Liver (tissue), 9 donors: ENCODE results near the gene COPZ1. TPM values are rescaled to one million over a fixed set of nuclear protein-coding genes. Genes with fewer than 3 reads are reported as not detected.

Source experiments
- DNase-seq: peaks from one replicate; pipeline ENCODE4 v3.0.0-alpha.2; 2017; ENCODE audit warnings: low spot score
- H3K27ac ChIP-seq, 2 donors: one replicate each; pipeline ENCODE4 v1.7.0; 2013; ENCODE audit warnings: inconsistent platforms in 2 of 2, low read length in 2 of 2, control low read depth in 1 of 2, low read depth in 1 of 2, mild to moderate bottlenecking in 1 of 2
- H3K27me3 ChIP-seq, 4 donors: one replicate each; pipeline versions ENCODE4 v1.6.1 to v1.7.0; 2013; ENCODE audit warnings: low read length in 3 of 4, inconsistent platforms in 1 of 4, mild to moderate bottlenecking in 1 of 4, moderate library complexity in 1 of 4; ENCODE audit not compliant: control insufficient read depth in 4 of 4, insufficient read depth in 4 of 4
- H3K36me3 ChIP-seq, 4 donors: one replicate each; pipeline versions ENCODE4 v1.6.1 to v1.7.0; 2013; ENCODE audit warnings: low read length in 3 of 4, mild to moderate bottlenecking in 3 of 4, low read depth in 1 of 4, moderate library complexity in 1 of 4; ENCODE audit not compliant: control insufficient read depth in 4 of 4, insufficient read depth in 3 of 4
- H3K4me1 ChIP-seq, 4 donors: one replicate each; pipeline versions ENCODE4 v1.6.1 to v1.7.0; 2013; ENCODE audit warnings: low read length in 3 of 4, mild to moderate bottlenecking in 3 of 4, moderate library complexity in 1 of 4; ENCODE audit not compliant: control insufficient read depth in 4 of 4, insufficient read depth in 4 of 4
- H3K4me3 ChIP-seq, 3 donors: one replicate each; pipeline versions ENCODE4 v1.6.1 to v1.7.0; 2013; ENCODE audit warnings: low read length in 3 of 3, control low read depth in 1 of 3, low read depth in 1 of 3, mild to moderate bottlenecking in 1 of 3
- H3K9ac ChIP-seq, 2 donors: one replicate each; pipeline ENCODE4 v1.7.0; 2013; ENCODE audit warnings: low read length in 2 of 2, mild to moderate bottlenecking in 2 of 2, moderate library complexity in 2 of 2, control low read depth in 1 of 2, low read depth in 1 of 2
- H3K9me3 ChIP-seq, 4 donors: one replicate each; pipeline versions ENCODE4 v1.6.1 to v1.7.0; 2013; ENCODE audit warnings: low read length in 3 of 4; ENCODE audit not compliant: control insufficient read depth in 4 of 4
- EGR1 ChIP-seq, 2 donors: IDR thresholded peaks; 2 replicates each; pipeline ENCODE4 v1.6.1; 2016 to 2018; ENCODE audit warnings: antibody characterized with exemption in 2 of 2, low read depth in 2 of 2
- FOXA1 ChIP-seq: IDR thresholded peaks from 2 replicates; pipeline ENCODE4 v1.6.1; 2016; ENCODE audit warnings: antibody characterized with exemption
- FOXA2 ChIP-seq: IDR thresholded peaks from 2 replicates; pipeline ENCODE4 v1.6.1; 2016; ENCODE audit warnings: antibody characterized with exemption
- GABPA ChIP-seq, 2 donors: IDR thresholded peaks in 1 of 2; conservative IDR thresholded peaks in 1 of 2; 2 replicates each; pipeline ENCODE4 v1.6.1; 2016; ENCODE audit warnings: antibody characterized with exemption in 2 of 2, mild to moderate bottlenecking in 1 of 2, moderate library complexity in 1 of 2
- HNF4A ChIP-seq, 2 donors: conservative IDR thresholded peaks; 2 replicates each; pipeline ENCODE4 v1.6.1; 2016; ENCODE audit warnings: antibody characterized with exemption in 2 of 2, mild to moderate bottlenecking in 2 of 2
- HNF4G ChIP-seq: IDR thresholded peaks from 2 replicates; pipeline ENCODE4 v1.6.1; 2016; ENCODE audit warnings: antibody characterized with exemption
- JUND ChIP-seq, 2 donors: IDR thresholded peaks; 2 replicates each; pipeline ENCODE4 v1.6.1; 2016; ENCODE audit warnings: antibody characterized with exemption in 2 of 2
- NR2F2 ChIP-seq: IDR thresholded peaks from 2 replicates; pipeline ENCODE4 v1.6.1; 2016; ENCODE audit warnings: antibody characterized with exemption
- RAD21 ChIP-seq, 2 donors: IDR thresholded peaks; 2 replicates each; pipeline ENCODE4 v1.6.1; 2016; ENCODE audit warnings: antibody characterized with exemption in 2 of 2, mild to moderate bottlenecking in 2 of 2
- REST ChIP-seq: IDR thresholded peaks from 2 replicates; pipeline ENCODE4 v1.6.1; 2016; ENCODE audit warnings: antibody characterized with exemption, mild to moderate bottlenecking
- RXRA ChIP-seq, 2 donors: IDR thresholded peaks; 2 replicates each; pipeline ENCODE4 v1.6.1; 2017 to 2018; ENCODE audit warnings: antibody characterized with exemption in 2 of 2, mild to moderate bottlenecking in 1 of 2
- SP1 ChIP-seq: IDR thresholded peaks from 2 replicates; pipeline ENCODE4 v1.6.1; 2018; ENCODE audit warnings: antibody characterized with exemption, mild to moderate bottlenecking
- TAF1 ChIP-seq: conservative IDR thresholded peaks from 2 replicates; pipeline ENCODE4 v1.6.1; 2016; ENCODE audit warnings: antibody characterized with exemption, mild to moderate bottlenecking
- YY1 ChIP-seq: IDR thresholded peaks from 2 replicates; pipeline ENCODE4 v1.6.1; 2016; ENCODE audit warnings: antibody characterized with exemption, mild to moderate bottlenecking
- ZBTB33 ChIP-seq: IDR thresholded peaks from 2 replicates; pipeline ENCODE4 v1.6.1; 2016; ENCODE audit warnings: antibody characterized with exemption
- WGBS: extraction: QIAGEN DNeasy Blood & Tissue Kit; methylation state at CpG from one replicate; pipeline ENCODE4 v1.1.7; 2013; 5-methylcytosine and 5-hydroxymethylcytosine counted together
- polyA plus RNA-seq, 2 donors: library from polyadenylated mRNA; stranded (reverse) in 1 of 2; unstranded in 1 of 2; fragments of 200-250 nt in 1 of 2; fragments of >200 nt in 1 of 2; fragmentation: Nextera tagmentation in 1 of 2; extraction: Ambion mirVana in 1 of 2; gene quantifications; one replicate each; pipeline versions ENCODE4 v1.2.1 to v1.2.3, GENCODE V29; 2013 to 2015
- total RNA-seq, 2 donors: library from RNA; depleted of rRNA; stranded (reverse); fragments of >200 nt; gene quantifications; one replicate each; pipeline ENCODE4 v1.2.3, GENCODE V29; 2014
- TF ChIP-seq, protein P1 (sequence below): IDR thresholded peaks from 2 replicates; pipeline ENCODE4 v1.6.1; 2016; ENCODE audit warnings: antibody characterized with exemption
- TF ChIP-seq, protein P2 (sequence below): fragments of 150-350 bp; IDR thresholded peaks from 2 replicates; pipeline ENCODE4 v1.5.1; 2017; ENCODE audit warnings: improper control_type of control experiment, low read depth, low read length; ENCODE audit not compliant: missing input control
- TF ChIP-seq, protein P3 (sequence below): IDR thresholded peaks from 2 replicates; pipeline ENCODE4 v1.6.1; 2016; ENCODE audit warnings: antibody characterized with exemption
- donor health status: healthy.
- donor health status: healthy.
- donor health status: healthy.
- donor health status: healthy.
- donor health status: healthy.

COPZ1 gene
- total and polyA plus RNA-seq, 4 donors = 54.6 to 92.6 (median 79.8) TPM

DNA sequence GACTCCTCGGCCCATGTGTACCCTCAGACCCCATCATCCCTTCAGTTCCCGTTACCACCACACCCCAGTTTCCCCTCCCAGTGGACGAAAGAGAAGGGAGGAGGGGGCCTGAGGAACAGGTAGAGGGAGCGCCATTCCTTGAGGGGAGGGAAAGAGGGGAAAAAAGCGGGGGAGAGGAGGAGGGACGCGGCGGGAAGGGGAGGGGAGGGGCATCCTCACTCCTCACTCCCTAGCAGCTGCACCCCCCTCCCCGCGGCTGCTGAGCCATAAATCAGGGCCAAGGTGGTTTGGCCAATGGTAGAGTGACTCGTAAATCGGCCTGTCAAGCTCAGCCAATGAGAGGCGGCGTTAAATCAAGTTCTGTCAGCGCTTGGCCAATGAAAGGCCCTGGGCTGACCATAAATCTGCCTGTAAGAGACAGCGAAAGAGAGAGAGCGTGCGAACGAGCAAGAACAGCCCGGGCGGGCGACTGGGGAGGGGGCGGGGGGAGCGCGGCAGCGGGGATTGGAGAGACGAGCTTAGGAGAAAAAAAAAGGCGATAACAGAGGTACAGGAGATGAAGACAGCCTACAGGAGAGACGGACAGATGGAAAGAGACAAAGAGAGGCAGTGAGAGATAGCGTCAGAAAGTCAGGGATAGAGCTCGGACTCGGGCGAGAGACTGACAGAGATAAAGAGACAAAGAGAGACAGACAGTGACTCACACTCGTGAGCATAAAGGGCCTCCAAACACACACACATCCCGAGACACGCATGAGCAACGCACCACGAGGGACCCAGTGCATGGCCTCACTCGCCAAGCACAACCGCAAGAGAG, 34.2 kb downstream of the COPZ1 start:
- Histone ChIP-seq H3K9me3 (no peaks in the 10 kb centered on the region), H3K36me3 (no peaks in the 10 kb centered on the region), H3K9ac (peak overlapping the region; percentile 67 to 93), H3K4me3 (peak overlapping the region; percentile 61 to 82 (median 63)), H3K27ac (peak overlapping the region; percentile 76 to 90), H3K27me3 (no peaks in the 10 kb centered on the region), H3K4me1 (peaks cover 6 to 26% (median 10%) of the 10 kb centered on the region in 4 donors)
- peak; percentile 82 for DNase-seq
- peak; percentile 68 for TF ChIP-seq YY1
- peak in 1 of 2 donors; percentile 47 for TF ChIP-seq RAD21 (IDR thresholded peaks at IDR 0.05)
- TF ChIP-seq GABPA (IDR thresholded peaks at IDR 0.05 in 1 of 2, conservative IDR thresholded peaks at IDR 0.05 in 1 of 2) = no peak
- TF ChIP-seq, protein P1, sequence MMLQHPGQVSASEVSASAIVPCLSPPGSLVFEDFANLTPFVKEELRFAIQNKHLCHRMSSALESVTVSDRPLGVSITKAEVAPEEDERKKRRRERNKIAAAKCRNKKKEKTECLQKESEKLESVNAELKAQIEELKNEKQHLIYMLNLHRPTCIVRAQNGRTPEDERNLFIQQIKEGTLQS = peak; percentile 55
- no peak for TF ChIP-seq FOXA2
- peak; percentile 99 for TF ChIP-seq SP1
- no peak for TF ChIP-seq EGR1 (IDR thresholded peaks at IDR 0.05; ENCODE audit: low read depth in 2 of 2)
- TF ChIP-seq NR2F2 = peak; percentile 14
- no peak for TF ChIP-seq ZBTB33
- TF ChIP-seq HNF4G = no peak
- no peak for TF ChIP-seq TAF1
- TF ChIP-seq, protein P2, sequence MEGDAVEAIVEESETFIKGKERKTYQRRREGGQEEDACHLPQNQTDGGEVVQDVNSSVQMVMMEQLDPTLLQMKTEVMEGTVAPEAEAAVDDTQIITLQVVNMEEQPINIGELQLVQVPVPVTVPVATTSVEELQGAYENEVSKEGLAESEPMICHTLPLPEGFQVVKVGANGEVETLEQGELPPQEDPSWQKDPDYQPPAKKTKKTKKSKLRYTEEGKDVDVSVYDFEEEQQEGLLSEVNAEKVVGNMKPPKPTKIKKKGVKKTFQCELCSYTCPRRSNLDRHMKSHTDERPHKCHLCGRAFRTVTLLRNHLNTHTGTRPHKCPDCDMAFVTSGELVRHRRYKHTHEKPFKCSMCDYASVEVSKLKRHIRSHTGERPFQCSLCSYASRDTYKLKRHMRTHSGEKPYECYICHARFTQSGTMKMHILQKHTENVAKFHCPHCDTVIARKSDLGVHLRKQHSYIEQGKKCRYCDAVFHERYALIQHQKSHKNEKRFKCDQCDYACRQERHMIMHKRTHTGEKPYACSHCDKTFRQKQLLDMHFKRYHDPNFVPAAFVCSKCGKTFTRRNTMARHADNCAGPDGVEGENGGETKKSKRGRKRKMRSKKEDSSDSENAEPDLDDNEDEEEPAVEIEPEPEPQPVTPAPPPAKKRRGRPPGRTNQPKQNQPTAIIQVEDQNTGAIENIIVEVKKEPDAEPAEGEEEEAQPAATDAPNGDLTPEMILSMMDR = no peak
- TF ChIP-seq, protein P3, sequence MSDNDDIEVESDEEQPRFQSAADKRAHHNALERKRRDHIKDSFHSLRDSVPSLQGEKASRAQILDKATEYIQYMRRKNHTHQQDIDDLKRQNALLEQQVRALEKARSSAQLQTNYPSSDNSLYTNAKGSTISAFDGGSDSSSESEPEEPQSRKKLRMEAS = peak; percentile 23
- peak; percentile 40 to 45 for TF ChIP-seq RXRA (IDR thresholded peaks at IDR 0.05)
- TF ChIP-seq JUND (IDR thresholded peaks at IDR 0.05) = peak; percentile 30 to 55
- TF ChIP-seq FOXA1 = no peak
- TF ChIP-seq REST = peak; percentile 43
- TF ChIP-seq HNF4A (conservative IDR thresholded peaks at IDR 0.05) = peak; percentile 8 to 42
- WGBS = 2% methylated on average over 40 of the region's 40 CpGs
